Stimulated activated memory B cell treated with anti-CD40 and anti-IgM and Interleukin-4, amounts not matched to agents 10 μg/mL and 1 μg/mL and 100 μg/mL, for 72 hours (primary cell): ENCODE results near the gene AVL9.

Source experiments
- ATAC-seq: fragments of 150-1000 bp; cut with Tn5 transposase; 2 replicates; pipeline ENCODE4 v1.10.0; 2021
- H3K27ac Mint-ChIP-seq: one replicate; pipeline ENCODE4 v1.8.0; 2022; ENCODE audit warnings: mild to moderate bottlenecking, mixed read lengths
- H3K27me3 Mint-ChIP-seq: one replicate; pipeline ENCODE4 v1.8.0; 2022; ENCODE audit warnings: mixed read lengths
- H3K36me3 Mint-ChIP-seq: one replicate; pipeline ENCODE4 v1.8.0; 2022; ENCODE audit warnings: mixed read lengths
- H3K4me1 Mint-ChIP-seq: one replicate; pipeline ENCODE4 v1.8.0; 2022; ENCODE audit warnings: mixed read lengths
- H3K4me3 Mint-ChIP-seq: one replicate; pipeline ENCODE4 v1.8.0; 2022; ENCODE audit warnings: mild to moderate bottlenecking, moderate library complexity, mixed read lengths
- H3K9me3 Mint-ChIP-seq: one replicate; pipeline ENCODE4 v1.8.0; 2022; ENCODE audit warnings: mixed read lengths

Gene AVL9

DNA sequence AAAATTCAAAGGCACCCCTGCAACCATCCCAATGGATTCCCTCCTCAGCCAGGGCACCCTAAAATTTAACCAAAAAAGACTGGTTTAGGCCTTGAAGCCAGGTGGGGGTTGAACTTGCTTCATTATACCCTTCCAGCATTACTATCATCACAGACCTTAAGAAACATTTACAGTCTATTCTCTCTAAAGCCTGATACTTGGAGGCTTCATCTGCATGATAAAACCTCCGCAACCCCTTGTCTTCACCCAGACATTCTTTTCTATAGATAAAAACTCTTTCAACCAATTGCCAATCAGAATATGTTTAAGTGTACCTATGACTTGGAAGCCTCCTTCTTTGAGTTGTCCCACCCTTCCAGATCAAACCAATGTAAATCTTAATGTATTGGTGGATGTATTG lies 17.9 kb downstream of the AVL9 start:
- H3K9me3 Mint-ChIP-seq: no peaks in the 10 kb centered on the region
- H3K4me1 Mint-ChIP-seq: peaks cover 74% of the 10 kb centered on the region
- no peak for ATAC-seq
- peaks cover 61% of the 10 kb centered on the region for H3K36me3 Mint-ChIP-seq
- no peaks in the 10 kb centered on the region for H3K27me3 Mint-ChIP-seq
- H3K4me3 Mint-ChIP-seq: no peak overlapping the region
- H3K27ac Mint-ChIP-seq: no peak overlapping the region

GRCh38 chr7:32515890-32516550 lies 20.7 kb downstream of the AVL9 start:
- peak; percentile 80 for ATAC-seq
- Mint-ChIP-seq H3K27me3 (no peaks in the 10 kb centered on the region), H3K4me3 (peak overlapping the region; percentile 40), H3K27ac (peak overlapping the region; percentile 79), H3K36me3 (peaks cover 77% of the 10 kb centered on the region), H3K4me1 (peaks cover 62% of the 10 kb centered on the region), H3K9me3 (peaks cover 6% of the 10 kb centered on the region)

GRCh38 chr7:32516551-32517100 lies 21.3 kb downstream of the AVL9 start:
- H3K4me3 Mint-ChIP-seq: no peak overlapping the region
- peak overlapping the region; percentile 79 for H3K27ac Mint-ChIP-seq

GRCh38 chr7:32518534-32519140 lies 23.3 kb downstream of the AVL9 start:
- Mint-ChIP-seq H3K4me1 (peaks cover 41% of the 10 kb centered on the region), H3K36me3 (peaks cover 76% of the 10 kb centered on the region), H3K27me3 (no peaks in the 10 kb centered on the region), H3K4me3 (no peak overlapping the region), H3K9me3 (peaks cover 10% of the 10 kb centered on the region), H3K27ac (no peak overlapping the region)
- ATAC-seq: no peak

More at GRCh38 chr7:32516551-32517100, 21.3 kb downstream of the AVL9 start:
- no peak for ATAC-seq
- peaks cover 10% of the 10 kb centered on the region for H3K9me3 Mint-ChIP-seq
- peaks cover 56% of the 10 kb centered on the region for H3K4me1 Mint-ChIP-seq
- H3K36me3 Mint-ChIP-seq: peaks cover 77% of the 10 kb centered on the region
- no peaks in the 10 kb centered on the region for H3K27me3 Mint-ChIP-seq

DNA sequence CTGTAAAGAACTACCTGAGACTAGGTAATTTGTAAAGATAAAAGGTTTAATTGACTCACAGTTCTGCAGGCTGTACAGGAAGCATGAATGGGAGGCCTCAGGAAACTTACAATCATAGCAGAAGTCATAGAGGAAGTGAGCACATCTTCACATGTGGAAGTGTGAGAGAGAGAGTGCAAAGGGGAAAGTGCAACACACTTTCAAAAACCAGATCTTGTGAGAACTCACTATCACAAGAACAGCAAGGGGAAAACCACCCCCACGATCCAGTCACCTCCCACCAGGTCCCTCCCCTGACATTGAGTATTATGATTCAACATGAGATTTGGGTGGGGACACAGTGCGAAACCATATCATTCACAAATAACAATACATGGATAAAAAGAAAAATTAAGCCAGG lies 24.5 kb downstream of the AVL9 start:
- no peak for ATAC-seq
- H3K4me1 Mint-ChIP-seq: peaks cover 29% of the 10 kb centered on the region

GRCh38 chr7:32522746-32523530 lies 27.6 kb downstream of the AVL9 start:
- Mint-ChIP-seq H3K4me3 (no peak overlapping the region), H3K27me3 (no peaks in the 10 kb centered on the region), H3K4me1 (peaks cover 5% of the 10 kb centered on the region), H3K9me3 (peaks cover 10% of the 10 kb centered on the region), H3K27ac (no peak overlapping the region), H3K36me3 (peaks cover 45% of the 10 kb centered on the region)
- ATAC-seq: no peak

More for the DNA sequence above, 24.5 kb downstream of the AVL9 start:
- Mint-ChIP-seq H3K4me3 (no peak overlapping the region), H3K27me3 (no peaks in the 10 kb centered on the region), H3K36me3 (peaks cover 72% of the 10 kb centered on the region), H3K27ac (no peak overlapping the region), H3K9me3 (peaks cover 10% of the 10 kb centered on the region)

- no peak overlapping the region for H3K4me3 Mint-ChIP-seq
- H3K27ac Mint-ChIP-seq: no peak overlapping the region
- H3K27me3 Mint-ChIP-seq: no peaks in the 10 kb centered on the region
- peaks cover 9% of the 10 kb centered on the region for H3K9me3 Mint-ChIP-seq
- peaks cover 5% of the 10 kb centered on the region for H3K4me1 Mint-ChIP-seq
- ATAC-seq: no peak
- peaks cover 42% of the 10 kb centered on the region for H3K36me3 Mint-ChIP-seq
These were observed 29.3 kb downstream of the AVL9 start for GRCh38 chr7:32524631-32525030.

- no peak overlapping the region for H3K4me3 Mint-ChIP-seq
- H3K27ac Mint-ChIP-seq: no peak overlapping the region
- H3K27me3 Mint-ChIP-seq: no peaks in the 10 kb centered on the region
- peaks cover 5% of the 10 kb centered on the region for H3K4me1 Mint-ChIP-seq
- H3K9me3 Mint-ChIP-seq: peaks cover 5% of the 10 kb centered on the region
- no peak for ATAC-seq
- H3K36me3 Mint-ChIP-seq: peaks cover 30% of the 10 kb centered on the region
These were observed 30.6 kb downstream of the AVL9 start for GRCh38 chr7:32525839-32526238.

- H3K4me1 Mint-ChIP-seq: peaks cover 15% of the 10 kb centered on the region
- no peak for ATAC-seq
- peaks cover 6% of the 10 kb centered on the region for H3K36me3 Mint-ChIP-seq
- H3K9me3 Mint-ChIP-seq: no peaks in the 10 kb centered on the region
- no peaks in the 10 kb centered on the region for H3K27me3 Mint-ChIP-seq
- no peak overlapping the region for H3K27ac Mint-ChIP-seq
- no peak overlapping the region for H3K4me3 Mint-ChIP-seq
These were observed 36.1 kb downstream of the AVL9 start for GRCh38 chr7:32531402-32531801.

DNA sequence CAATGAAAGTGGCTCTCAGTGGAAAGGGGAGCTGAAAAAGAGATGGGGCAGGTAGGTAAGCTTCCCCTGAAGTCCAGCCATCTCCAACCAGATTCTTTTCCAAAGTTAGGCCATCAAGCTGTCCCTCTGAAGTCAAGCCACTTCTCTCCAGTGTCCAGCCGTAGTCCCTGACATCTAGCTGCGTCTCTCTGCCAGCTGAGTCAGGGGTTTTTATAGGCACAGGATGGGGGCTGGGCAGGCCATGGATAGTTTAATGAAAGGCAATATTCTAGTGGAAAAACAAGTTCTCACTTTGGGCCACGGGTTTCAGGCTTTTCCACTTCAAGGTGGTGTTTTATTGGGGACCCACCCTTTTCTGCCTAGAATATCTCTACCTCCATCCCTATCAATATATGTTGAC lies 36.8 kb downstream of the AVL9 start:
- Mint-ChIP-seq H3K4me1 (peaks cover 18% of the 10 kb centered on the region), H3K4me3 (no peak overlapping the region)

GRCh38 chr7:32532716-32533115 lies 37.4 kb downstream of the AVL9 start:
- H3K27ac Mint-ChIP-seq: no peak overlapping the region
- no peaks in the 10 kb centered on the region for H3K9me3 Mint-ChIP-seq
- peaks cover 18% of the 10 kb centered on the region for H3K4me1 Mint-ChIP-seq
- no peak overlapping the region for H3K4me3 Mint-ChIP-seq
- H3K27me3 Mint-ChIP-seq: no peaks in the 10 kb centered on the region
- ATAC-seq: no peak
- peaks cover 6% of the 10 kb centered on the region for H3K36me3 Mint-ChIP-seq

More for the DNA sequence above, 36.8 kb downstream of the AVL9 start:
- Mint-ChIP-seq H3K9me3 (no peaks in the 10 kb centered on the region), H3K27me3 (no peaks in the 10 kb centered on the region), H3K36me3 (peaks cover 6% of the 10 kb centered on the region), H3K27ac (no peak overlapping the region)
- no peak for ATAC-seq

DNA sequence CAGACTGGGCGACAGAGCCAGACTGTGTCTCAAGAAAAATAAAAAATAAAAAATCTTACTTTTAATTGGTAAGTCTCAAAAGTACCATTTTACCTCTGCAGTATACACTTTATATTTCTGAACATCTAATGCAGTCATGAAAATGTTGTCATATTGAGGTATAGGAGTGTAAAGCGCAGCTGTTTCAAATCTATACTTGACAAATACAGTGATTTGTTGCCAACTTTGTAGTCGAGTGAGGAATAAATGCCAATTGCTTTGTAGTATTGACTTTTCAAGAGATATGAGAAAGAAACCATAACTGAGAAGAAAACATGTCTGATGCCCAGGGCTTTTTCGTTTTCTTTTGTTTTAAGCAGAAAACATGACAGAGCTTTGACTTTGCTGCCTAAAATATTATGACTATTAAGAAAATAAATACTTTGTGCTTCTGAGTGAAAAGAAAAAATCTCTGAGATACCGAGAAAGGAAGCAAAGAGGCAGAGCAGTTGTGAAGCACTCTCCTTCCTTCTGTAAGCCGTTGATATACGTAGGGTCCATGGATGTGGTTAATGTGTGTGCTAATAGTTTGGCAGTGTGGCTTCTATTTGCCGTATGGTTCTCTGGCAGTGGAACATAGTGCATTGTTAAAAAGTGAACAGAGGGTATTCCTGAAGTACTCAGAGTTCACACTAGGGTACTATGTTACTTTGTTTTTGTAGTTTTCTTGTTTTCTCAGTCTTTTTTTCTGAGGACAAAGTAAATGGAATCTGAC lies 38.2 kb downstream of the AVL9 start:
- Mint-ChIP-seq H3K4me3 (no peak overlapping the region), H3K9me3 (no peaks in the 10 kb centered on the region), H3K27me3 (no peaks in the 10 kb centered on the region), H3K4me1 (peaks cover 18% of the 10 kb centered on the region), H3K36me3 (peaks cover 6% of the 10 kb centered on the region), H3K27ac (no peak overlapping the region)
- ATAC-seq: no peak

DNA sequence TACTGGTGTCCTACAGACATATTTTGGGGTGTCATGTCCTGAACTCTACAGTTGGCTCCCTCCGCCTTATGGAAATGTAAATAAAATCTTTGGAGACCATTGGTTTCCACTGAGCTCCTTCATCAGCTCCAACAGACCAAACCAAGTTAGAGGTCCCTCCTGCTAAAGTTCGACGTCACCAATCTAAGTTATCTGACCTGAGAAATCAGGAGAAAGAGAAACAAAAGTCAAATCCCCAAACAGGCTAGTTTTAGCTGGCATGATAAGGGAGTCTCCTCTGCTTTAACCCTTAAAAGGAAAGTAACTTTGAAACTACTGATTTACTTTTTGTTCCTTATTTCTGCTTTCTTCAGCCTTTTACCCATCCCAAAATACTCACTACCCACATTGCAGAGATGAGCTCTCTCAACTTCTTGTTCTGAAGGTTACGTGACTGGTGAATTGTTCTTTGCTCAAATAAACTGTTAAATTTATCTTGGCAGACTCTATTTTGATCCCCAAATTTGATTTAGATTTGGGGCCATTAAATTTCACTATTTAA lies 39.9 kb downstream of the AVL9 start:
- peak overlapping the region; percentile 21 for H3K27ac Mint-ChIP-seq
- no peak for ATAC-seq
- no peaks in the 10 kb centered on the region for H3K9me3 Mint-ChIP-seq
- no peaks in the 10 kb centered on the region for H3K27me3 Mint-ChIP-seq
- H3K36me3 Mint-ChIP-seq: peaks cover 6% of the 10 kb centered on the region
- peaks cover 24% of the 10 kb centered on the region for H3K4me1 Mint-ChIP-seq
- no peak overlapping the region for H3K4me3 Mint-ChIP-seq

- no peak for ATAC-seq
- Mint-ChIP-seq H3K9me3 (no peaks in the 10 kb centered on the region), H3K36me3 (peaks cover 6% of the 10 kb centered on the region), H3K4me1 (peaks cover 24% of the 10 kb centered on the region), H3K4me3 (no peak overlapping the region), H3K27me3 (no peaks in the 10 kb centered on the region), H3K27ac (peak overlapping the region; percentile 21)
These were observed 40.7 kb downstream of the AVL9 start for GRCh38 chr7:32536016-32536415.
